SJCRH30 (cell line): ENCODE measurements around the gene ADGRF4. TPM values are rescaled to one million over a fixed set of nuclear protein-coding genes. Genes with fewer than 3 reads are reported as not detected.

Experiments used
- DNase-seq, 2 experiments: peaks; one replicate each; pipeline ENCODE4 v3.0.0-alpha.2; 2015 to 2020
- H3K27ac ChIP-seq: fragments of 250-450 bp; sonication (Bioruptor Pico); 2 replicates; pipeline ENCODE4 v1.5.1; 2020; ENCODE audit warnings: mild to moderate bottlenecking, moderate library complexity
- H3K27me3 ChIP-seq: fragments of 250-450 bp; sonication (Bioruptor Pico); 2 replicates; pipeline ENCODE4 v1.5.1; 2020; ENCODE audit warnings: mild to moderate bottlenecking, moderate library complexity
- H3K36me3 ChIP-seq: fragments of 250-450 bp; sonication (Bioruptor Pico); 2 replicates; pipeline ENCODE4 v1.5.1; 2020; ENCODE audit warnings: mild to moderate bottlenecking, moderate library complexity
- H3K4me1 ChIP-seq: fragments of 250-450 bp; sonication (Bioruptor Pico); 2 replicates; pipeline ENCODE4 v1.5.1; 2020; ENCODE audit warnings: mild to moderate bottlenecking, moderate library complexity
- H3K4me3 ChIP-seq: fragments of 250-450 bp; sonication (Bioruptor Pico); 2 replicates; pipeline ENCODE4 v1.5.1; 2020; ENCODE audit warnings: mild to moderate bottlenecking, moderate library complexity
- H3K9me3 ChIP-seq: fragments of 250-450 bp; sonication (Bioruptor Pico); replicated peaks from 2 replicates; pipeline ENCODE4 v1.5.1; 2020; ENCODE audit warnings: mild to moderate bottlenecking, moderate library complexity
- total RNA-seq: library from RNA; depleted of rRNA; stranded (reverse); fragments of >200 nt; shearing (Covaris generic); gene quantifications from 2 replicates; pipeline ENCODE4 v1.2.3, GENCODE V29; 2014

ADGRF4 gene
- total RNA-seq, 1 experiment from 2014 or later = not detected

DNA sequence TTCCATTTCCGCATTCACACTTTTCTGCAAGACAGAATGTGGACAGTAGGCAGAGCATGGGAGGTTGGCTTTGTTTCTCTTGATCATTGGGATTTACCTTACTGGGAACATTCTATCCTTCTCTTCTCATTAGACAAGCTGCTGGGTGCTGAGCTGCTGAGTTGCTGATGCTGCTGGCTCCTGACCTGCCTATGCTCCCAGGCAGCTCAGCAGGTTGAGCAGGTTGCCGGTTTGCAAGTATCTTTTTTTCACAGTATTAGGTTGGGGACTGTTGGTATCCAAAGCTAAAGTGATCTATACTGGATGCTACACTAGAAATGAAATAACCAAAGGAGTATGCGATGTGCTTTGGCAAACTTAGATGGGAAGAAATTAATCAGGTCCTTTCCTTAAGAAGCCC is 23.7 kb upstream of the ADGRF4 start:
- H3K27me3 ChIP-seq = no peaks in the 10 kb centered on the region
- no peak overlapping the region for H3K27ac ChIP-seq
- H3K9me3 ChIP-seq = no peaks in the 10 kb centered on the region
- no peak overlapping the region for H3K4me3 ChIP-seq
- H3K36me3 ChIP-seq = no peaks in the 10 kb centered on the region
- no peaks in the 10 kb centered on the region for H3K4me1 ChIP-seq
- no peak for DNase-seq

DNA sequence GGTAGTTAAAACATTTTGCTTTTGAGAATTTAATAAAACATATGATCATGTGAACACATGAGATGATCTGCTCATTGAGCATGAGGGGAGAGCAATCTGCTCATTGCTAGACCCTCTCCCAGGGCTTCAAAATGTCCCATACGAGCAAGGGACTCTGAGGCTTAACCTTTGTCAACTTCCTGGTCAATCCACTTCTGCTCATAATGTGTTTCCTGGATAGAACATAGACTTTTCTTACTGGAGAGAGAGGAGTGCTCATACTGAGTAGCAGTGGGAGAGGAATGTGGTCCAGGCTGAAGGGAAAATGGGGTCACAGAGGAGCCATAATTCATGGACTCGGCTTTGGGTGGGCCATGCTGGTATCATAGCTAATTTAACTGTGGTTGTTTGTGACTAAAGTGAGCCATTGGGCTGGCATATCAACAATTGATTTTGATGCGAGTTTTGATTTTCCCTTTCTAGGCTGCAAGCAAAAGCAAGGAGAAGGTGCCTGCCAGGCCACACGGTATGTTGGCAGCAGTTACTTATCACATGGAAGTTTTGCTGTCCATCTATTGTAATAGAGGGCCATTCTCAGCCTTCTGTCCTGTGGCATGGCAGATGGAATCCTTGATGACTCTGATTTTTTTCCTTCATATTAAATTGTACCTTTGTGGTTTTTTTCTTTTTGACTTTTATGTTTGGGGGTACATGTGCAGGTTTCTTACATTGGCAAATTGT is 20.8 kb upstream of the ADGRF4 start:
- no peak overlapping the region for H3K4me3 ChIP-seq
- no peak overlapping the region for H3K27ac ChIP-seq
- no peak for DNase-seq
- H3K36me3 ChIP-seq = no peaks in the 10 kb centered on the region
- H3K27me3 ChIP-seq = no peaks in the 10 kb centered on the region
- no peaks in the 10 kb centered on the region for H3K9me3 ChIP-seq
- H3K4me1 ChIP-seq = no peaks in the 10 kb centered on the region

DNA sequence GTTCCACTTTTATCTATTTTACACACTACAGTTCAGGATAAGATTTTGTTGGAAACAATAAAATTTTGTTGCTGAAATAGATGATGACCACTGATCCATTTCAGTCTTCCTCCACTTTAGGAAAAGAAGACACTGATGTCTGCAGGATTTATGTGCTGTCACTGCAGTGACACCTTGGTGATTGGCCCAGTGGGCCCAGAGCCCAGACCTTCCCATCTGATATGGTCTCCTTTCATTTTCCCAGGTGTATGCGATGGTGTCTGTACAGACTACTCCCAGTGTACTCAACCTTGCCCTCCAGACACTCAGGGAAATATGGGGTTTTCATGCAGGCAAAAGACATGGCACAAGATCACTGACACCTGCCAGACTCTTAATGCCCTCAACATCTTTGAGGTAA is 19.6 kb upstream of the ADGRF4 start:
- no peaks in the 10 kb centered on the region for H3K4me1 ChIP-seq
- no peak for DNase-seq

DNA sequence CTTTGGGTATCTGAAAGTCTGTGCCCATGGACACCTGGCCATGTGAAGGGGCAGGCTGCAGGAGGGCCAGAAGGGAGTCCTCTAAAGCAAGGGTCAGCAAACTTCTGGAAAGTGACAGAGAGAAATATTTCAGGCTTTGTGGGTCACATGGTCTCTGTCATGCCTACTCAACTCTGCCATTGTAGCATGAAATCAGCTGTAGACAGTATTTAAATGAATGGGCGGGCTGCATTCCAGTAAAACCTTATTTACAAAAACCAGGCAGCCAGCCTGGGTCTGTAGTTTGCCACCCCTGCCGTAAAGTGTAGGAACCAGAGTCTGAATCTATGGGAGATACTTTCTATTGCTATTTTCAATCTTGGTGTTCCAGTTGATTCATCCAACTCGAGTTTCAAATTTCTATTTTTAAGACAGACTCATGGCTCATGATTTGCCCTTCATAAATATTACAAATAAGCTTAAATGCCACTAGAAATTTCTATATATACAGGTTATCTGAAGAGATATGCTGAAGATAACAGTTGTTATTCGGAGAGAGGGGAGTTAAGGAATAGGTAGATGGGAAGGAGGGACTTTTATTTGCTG is 19.0 kb upstream of the ADGRF4 start:
- no peaks in the 10 kb centered on the region for H3K36me3 ChIP-seq
- no peaks in the 10 kb centered on the region for H3K4me1 ChIP-seq
- H3K9me3 ChIP-seq = no peaks in the 10 kb centered on the region
- no peaks in the 10 kb centered on the region for H3K27me3 ChIP-seq
- H3K27ac ChIP-seq = no peak overlapping the region
- H3K4me3 ChIP-seq = no peak overlapping the region
- no peak for DNase-seq

More for the DNA sequence above, 19.6 kb upstream of the ADGRF4 start:
- no peak overlapping the region for H3K27ac ChIP-seq
- H3K36me3 ChIP-seq = no peaks in the 10 kb centered on the region
- H3K9me3 ChIP-seq = no peaks in the 10 kb centered on the region
- no peaks in the 10 kb centered on the region for H3K27me3 ChIP-seq
- H3K4me3 ChIP-seq = no peak overlapping the region

DNA sequence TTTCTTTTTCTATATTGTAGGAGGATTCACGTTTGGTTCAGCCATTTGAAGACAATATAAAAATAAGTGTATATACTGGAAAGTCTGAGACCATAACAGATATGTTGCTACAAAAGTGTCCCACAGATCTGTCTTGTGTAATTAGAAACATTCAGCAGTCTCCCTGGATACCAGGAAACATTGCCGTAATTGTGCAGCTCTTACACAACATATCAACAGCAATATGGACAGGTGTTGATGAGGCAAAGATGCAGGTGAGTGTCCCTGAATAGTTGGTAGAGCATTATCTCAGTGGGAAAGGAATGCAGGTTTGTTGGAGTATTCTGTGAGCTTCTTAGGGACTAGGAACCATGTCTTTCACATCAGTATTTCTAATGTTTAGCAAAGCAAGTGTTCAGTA is 18.3 kb upstream of the ADGRF4 start:
- no peaks in the 10 kb centered on the region for H3K27me3 ChIP-seq
- H3K4me3 ChIP-seq = no peak overlapping the region
- H3K9me3 ChIP-seq = no peaks in the 10 kb centered on the region
- H3K4me1 ChIP-seq = no peaks in the 10 kb centered on the region
- no peaks in the 10 kb centered on the region for H3K36me3 ChIP-seq
- no peak overlapping the region for H3K27ac ChIP-seq
- DNase-seq = no peak

DNA sequence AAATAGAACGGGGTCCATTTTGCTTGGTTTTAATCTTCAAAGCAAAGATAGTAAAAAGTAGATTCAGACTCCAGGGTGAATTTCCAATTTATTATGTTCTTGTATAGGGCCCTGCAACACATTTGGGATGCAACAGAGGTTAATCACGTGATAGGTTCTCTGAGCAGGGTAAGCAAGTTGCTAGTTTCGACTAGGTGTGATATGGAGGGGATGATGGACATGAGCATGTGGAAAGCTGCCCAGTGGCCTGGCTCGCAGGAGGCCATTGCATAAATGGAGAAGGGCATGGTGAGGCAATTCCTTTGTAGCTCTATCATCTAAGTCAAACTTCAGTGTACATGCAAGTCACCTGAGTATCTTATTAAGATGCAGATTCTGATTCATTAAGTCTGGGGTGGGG is 17.7 kb upstream of the ADGRF4 start:
- Histone ChIP-seq H3K27me3 (no peaks in the 10 kb centered on the region), H3K27ac (no peak overlapping the region), H3K4me1 (no peaks in the 10 kb centered on the region), H3K36me3 (no peaks in the 10 kb centered on the region), H3K4me3 (no peak overlapping the region), H3K9me3 (no peaks in the 10 kb centered on the region)
- DNase-seq = no peak

DNA sequence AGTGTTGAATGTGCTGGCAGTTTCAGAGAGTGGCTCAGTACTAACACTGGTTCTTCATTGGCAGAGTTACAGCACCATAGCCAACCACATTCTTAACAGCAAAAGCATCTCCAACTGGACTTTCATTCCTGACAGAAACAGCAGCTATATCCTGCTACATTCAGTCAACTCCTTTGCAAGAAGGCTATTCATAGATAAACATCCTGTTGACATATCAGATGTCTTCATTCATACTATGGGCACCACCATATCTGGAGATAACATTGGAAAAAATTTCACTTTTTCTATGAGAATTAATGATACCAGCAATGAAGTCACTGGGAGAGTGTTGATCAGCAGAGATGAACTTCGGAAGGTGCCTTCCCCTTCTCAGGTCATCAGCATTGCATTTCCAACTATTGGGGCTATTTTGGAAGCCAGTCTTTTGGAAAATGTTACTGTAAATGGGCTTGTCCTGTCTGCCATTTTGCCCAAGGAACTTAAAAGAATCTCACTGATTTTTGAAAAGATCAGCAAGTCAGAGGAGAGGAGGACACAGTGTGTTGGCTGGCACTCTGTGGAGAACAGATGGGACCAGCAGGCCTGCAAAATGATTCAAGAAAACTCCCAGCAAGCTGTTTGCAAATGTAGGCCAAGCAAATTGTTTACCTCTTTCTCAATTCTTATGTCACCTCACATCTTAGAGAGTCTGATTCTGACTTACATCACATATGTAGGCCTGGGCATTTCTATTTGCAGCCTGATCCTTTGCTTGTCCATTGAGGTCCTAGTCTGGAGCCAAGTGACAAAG is 17.0 kb upstream of the ADGRF4 start:
- H3K4me1 ChIP-seq = no peaks in the 10 kb centered on the region
- H3K27me3 ChIP-seq = no peaks in the 10 kb centered on the region
- no peak for DNase-seq
- no peaks in the 10 kb centered on the region for H3K36me3 ChIP-seq
- H3K27ac ChIP-seq = no peak overlapping the region
- H3K4me3 ChIP-seq = no peak overlapping the region
- no peaks in the 10 kb centered on the region for H3K9me3 ChIP-seq

DNA sequence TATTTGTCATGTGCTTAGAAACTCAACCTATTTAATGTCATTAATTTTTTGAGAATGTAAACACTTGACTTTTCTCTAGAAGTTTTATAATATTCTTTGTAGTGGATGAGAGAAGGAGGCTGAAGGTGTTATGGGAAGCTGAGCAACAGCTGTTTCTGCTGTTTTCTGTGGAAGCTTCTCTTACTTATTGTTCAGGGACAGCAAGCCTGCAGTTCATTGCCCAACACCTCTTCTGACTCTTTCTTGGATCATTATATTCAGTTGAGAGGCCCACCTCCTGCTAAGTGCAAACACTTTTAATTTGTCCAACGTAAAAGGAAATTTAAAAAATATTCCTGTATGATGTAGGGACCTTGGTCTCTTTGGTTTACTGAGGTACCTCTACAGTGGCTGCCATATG is 12.0 kb upstream of the ADGRF4 start:
- Histone ChIP-seq H3K4me1 (no peaks in the 10 kb centered on the region), H3K9me3 (no peaks in the 10 kb centered on the region), H3K27ac (no peak overlapping the region), H3K4me3 (no peak overlapping the region), H3K36me3 (no peaks in the 10 kb centered on the region), H3K27me3 (no peaks in the 10 kb centered on the region)
- no peak for DNase-seq

DNA sequence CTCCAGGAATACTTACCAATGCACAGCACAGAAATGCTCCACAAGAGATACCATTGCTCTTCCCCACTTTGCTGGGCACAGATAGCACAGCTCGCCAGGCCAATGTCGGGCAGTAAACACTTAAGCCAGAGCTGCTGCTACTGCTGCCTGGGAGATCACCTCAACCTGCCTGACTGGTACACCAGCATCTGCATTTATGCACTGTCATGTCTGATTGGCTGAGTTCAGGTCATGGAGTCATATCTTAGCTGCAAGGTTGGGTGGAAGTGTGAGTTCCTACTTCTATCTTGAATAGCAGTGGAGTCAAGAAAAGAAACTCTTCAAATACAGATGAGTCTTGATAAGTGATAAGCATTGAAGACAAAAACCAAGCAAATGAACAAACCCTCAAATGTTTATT is 10.9 kb upstream of the ADGRF4 start:
- Histone ChIP-seq H3K4me1 (no peaks in the 10 kb centered on the region), H3K27ac (no peak overlapping the region), H3K9me3 (no peaks in the 10 kb centered on the region), H3K36me3 (no peaks in the 10 kb centered on the region), H3K4me3 (no peak overlapping the region), H3K27me3 (no peaks in the 10 kb centered on the region)
- no peak for DNase-seq

DNA sequence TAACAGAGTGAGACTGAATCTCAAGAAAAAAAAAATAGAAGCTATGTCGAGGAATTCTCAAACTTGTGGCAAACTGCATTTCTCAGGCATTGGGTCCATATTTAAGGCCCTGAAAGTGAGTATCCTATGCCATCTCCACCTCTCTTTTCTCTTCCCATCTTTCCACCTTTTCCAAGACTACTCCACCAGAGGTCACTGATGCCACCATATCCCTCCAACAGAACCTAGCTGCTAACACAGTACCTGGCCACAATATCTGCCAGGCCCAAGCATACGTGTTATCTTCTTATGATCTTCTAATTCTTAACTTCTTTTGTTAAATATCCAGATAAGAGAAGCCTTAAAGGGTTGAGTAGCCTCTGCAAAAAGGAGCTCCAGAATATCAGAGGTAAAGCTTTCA is 8.2 kb upstream of the ADGRF4 start:
- Histone ChIP-seq H3K27me3 (no peaks in the 10 kb centered on the region), H3K36me3 (no peaks in the 10 kb centered on the region), H3K9me3 (no peaks in the 10 kb centered on the region), H3K4me1 (no peaks in the 10 kb centered on the region), H3K4me3 (no peak overlapping the region), H3K27ac (no peak overlapping the region)
- no peak for DNase-seq

DNA sequence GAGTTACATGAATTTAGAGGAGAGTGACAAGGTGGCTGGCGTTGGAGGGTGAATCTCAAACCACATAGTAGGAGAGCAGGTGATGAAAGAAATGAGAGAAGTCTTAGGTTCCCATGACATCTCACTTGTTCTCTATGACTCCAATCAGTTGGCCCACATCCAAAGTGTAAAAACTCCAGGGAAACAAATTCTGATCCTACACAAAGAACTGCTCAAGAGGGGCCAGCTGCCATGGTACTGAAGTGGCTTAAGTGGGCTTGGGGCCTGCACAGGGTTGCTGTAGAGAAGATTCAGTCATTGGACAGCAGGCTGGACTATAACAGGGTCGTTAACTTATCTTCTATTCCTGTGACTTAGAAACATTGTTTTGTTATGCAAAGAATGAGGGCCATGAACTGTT is 7.6 kb upstream of the ADGRF4 start:
- no peaks in the 10 kb centered on the region for H3K36me3 ChIP-seq
- H3K9me3 ChIP-seq = no peaks in the 10 kb centered on the region
- no peaks in the 10 kb centered on the region for H3K4me1 ChIP-seq
- H3K27me3 ChIP-seq = no peaks in the 10 kb centered on the region
- no peak overlapping the region for H3K4me3 ChIP-seq
- DNase-seq = no peak
- H3K27ac ChIP-seq = no peak overlapping the region

DNA sequence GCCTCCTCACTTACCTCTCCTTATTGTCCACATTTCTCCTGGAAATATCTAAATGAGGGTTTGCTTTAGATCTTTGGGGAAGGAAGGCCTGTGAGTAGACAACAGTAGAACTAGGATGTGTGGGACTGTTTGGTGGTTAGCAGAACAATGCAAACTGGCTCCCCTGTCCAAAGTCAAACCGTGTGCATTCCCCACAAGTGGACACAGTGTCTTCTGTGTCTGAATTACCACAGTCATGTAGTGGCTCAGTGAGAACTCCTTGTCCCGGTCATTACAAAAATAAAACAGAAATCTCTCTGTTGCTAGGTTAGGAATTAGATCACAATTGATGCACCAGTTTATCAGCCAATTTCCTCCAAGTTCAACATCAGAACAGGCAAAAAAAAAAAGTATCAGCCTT is 455 bp upstream of the ADGRF4 start:
- no peaks in the 10 kb centered on the region for H3K36me3 ChIP-seq
- no peak overlapping the region for H3K27ac ChIP-seq
- no peaks in the 10 kb centered on the region for H3K4me1 ChIP-seq
- H3K27me3 ChIP-seq = no peaks in the 10 kb centered on the region
- H3K4me3 ChIP-seq = no peak overlapping the region
- DNase-seq = no peak
- H3K9me3 ChIP-seq = no peaks in the 10 kb centered on the region

DNA sequence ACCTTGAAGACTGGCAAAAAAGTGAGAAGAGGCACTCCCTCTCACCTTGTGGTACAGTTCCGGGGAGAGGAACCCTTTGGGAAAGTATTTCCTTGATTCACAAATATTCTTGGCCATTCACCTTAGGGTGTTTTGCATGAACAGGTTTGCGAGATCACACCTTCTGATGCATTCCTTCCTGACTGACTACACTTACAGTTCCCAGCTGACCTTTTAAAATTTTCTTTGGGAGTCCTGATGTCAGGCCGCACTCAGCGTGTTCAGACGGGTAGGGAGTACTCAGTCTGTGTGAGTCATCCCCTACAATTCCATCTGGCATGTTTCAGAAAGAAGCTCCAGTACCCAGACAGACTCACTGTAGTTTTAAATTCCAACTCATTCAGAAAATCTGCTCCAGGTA is 1.7 kb downstream of the ADGRF4 start:
- no peak overlapping the region for H3K4me3 ChIP-seq
- no peak for DNase-seq
- H3K36me3 ChIP-seq = no peaks in the 10 kb centered on the region
- H3K27ac ChIP-seq = no peak overlapping the region
- no peaks in the 10 kb centered on the region for H3K4me1 ChIP-seq
- H3K9me3 ChIP-seq = no peaks in the 10 kb centered on the region
- no peaks in the 10 kb centered on the region for H3K27me3 ChIP-seq

DNA sequence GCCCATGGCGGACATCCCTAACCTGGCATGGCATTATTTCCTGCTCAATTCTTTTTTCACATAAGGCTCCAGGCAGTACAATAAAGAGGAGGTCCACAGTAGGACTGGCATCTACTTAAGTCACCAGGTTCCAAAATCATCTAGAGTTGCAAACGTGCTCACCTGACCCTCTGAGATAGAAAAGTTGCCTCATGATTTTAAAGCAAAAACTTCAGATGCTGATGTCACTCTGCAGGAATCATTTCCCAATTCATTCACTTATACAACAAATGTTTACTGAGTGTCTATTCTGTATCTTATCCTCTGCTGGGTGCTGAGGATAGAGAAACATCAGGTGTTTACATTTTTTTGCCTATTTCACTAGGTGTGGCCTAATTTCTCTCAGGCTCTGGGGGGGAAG is 2.2 kb downstream of the ADGRF4 start:
- Histone ChIP-seq H3K4me1 (no peaks in the 10 kb centered on the region), H3K9me3 (no peaks in the 10 kb centered on the region), H3K27ac (no peak overlapping the region), H3K4me3 (no peak overlapping the region), H3K36me3 (no peaks in the 10 kb centered on the region), H3K27me3 (no peaks in the 10 kb centered on the region)
- no peak for DNase-seq

DNA sequence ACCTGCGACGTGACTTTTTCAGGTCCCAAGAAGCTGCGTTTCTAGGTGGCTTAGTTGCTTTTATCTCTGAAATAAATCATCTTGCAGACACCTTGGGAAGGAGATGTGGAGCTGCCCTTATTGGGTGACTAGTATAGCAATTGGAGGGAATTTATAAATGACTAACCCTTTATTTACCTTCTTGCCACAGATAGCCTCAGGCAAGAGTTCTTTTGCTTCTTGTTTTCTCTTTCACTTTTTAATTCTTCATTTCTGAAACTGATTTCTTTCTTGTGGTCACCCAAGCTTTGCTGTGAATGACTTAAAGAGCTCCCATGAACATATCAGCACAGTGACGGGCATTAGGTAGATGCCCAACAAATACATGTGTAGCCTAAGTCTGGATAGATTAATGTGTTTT is 3.0 kb downstream of the ADGRF4 start:
- 0 out of 2 replicates have a peak, but pooled peaks cover 3% of the 10 kb centered on the region for H3K27me3 ChIP-seq
- no peak for DNase-seq
- no peak overlapping the region for H3K27ac ChIP-seq
- H3K4me3 ChIP-seq = no peak overlapping the region
- no peaks in the 10 kb centered on the region for H3K36me3 ChIP-seq
- H3K4me1 ChIP-seq = no peaks in the 10 kb centered on the region
- H3K9me3 ChIP-seq = no peaks in the 10 kb centered on the region
